ENCODE data around the gene RGL2. TPM values are rescaled to one million over a fixed set of nuclear protein-coding genes. Genes with fewer than 3 reads are reported as not detected.

RGL2 gene
- total and polyA plus RNA-seq, 2 of the 13 experiments (the other 11 are each of a cell fraction or from before 2014, with no cell fraction given) = 22.9 to 47.4 TPM

GRCh38 chr6:33271468-33272274 lies 27.1 kb downstream of the RGL2 start, which contains the start of the genes RPS18 and VPS52 (continued):
- TF ChIP-seq, protein P1, sequence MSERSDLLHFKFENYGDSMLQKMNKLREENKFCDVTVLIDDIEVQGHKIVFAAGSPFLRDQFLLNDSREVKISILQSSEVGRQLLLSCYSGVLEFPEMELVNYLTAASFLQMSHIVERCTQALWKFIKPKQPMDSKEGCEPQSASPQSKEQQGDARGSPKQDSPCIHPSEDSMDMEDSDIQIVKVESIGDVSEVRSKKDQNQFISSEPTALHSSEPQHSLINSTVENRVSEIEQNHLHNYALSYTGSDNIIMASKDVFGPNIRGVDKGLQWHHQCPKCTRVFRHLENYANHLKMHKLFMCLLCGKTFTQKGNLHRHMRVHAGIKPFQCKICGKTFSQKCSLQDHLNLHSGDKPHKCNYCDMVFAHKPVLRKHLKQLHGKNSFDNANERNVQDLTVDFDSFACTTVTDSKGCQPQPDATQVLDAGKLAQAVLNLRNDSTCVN (CRISPR knock-in tag; IDR thresholded peaks at IDR 0.05; ENCODE audit: borderline replicate concordance) = peak; percentile 79; the same call in 1 of the 2 replicates
- TF ChIP-seq KLF13 (CRISPR knock-in tag; IDR thresholded peaks at IDR 0.05) (no peak), ZFP36L1 (CRISPR knock-in tag; IDR thresholded peaks at IDR 0.05) (peak; percentile 88), EZH2 (conservative IDR thresholded peaks at IDR 0.05; ENCODE audit: low read depth, low read length) (no peak), GPN1 (CRISPR knock-in tag; IDR thresholded peaks at IDR 0.05; ENCODE audit: borderline replicate concordance) (0 out of 2 replicates have a peak, but pooled peaks have one; percentile 17), HIC2 (CRISPR knock-in tag; IDR thresholded peaks at IDR 0.05; ENCODE audit: low read depth) (no peak), RBAK (CRISPR knock-in tag; IDR thresholded peaks at IDR 0.05) (0 out of 2 replicates have a peak, but pooled peaks have one; percentile 40), NFYB (CRISPR knock-in tag; IDR thresholded peaks at IDR 0.05) (peak; percentile 63), TFAP4 (IDR thresholded peaks at IDR 0.05; ENCODE audit: borderline replicate concordance, low read depth) (peak; percentile 15; the same call in 1 of the 2 replicates), ZNF282 (IDR thresholded peaks at IDR 0.05; ENCODE audit: partially characterized antibody) (no peak), SALL1 (CRISPR knock-in tag; IDR thresholded peaks at IDR 0.05) (peak; percentile 93), ZNF496 (CRISPR knock-in tag; IDR thresholded peaks at IDR 0.05; ENCODE audit: insufficient replicate concordance) (no peak), ZNF652 (CRISPR knock-in tag; IDR thresholded peaks at IDR 0.05; ENCODE audit: borderline replicate concordance, low read depth) (0 out of 2 replicates have a peak, but pooled peaks have one; percentile 27), ZNF510 (CRISPR knock-in tag; IDR thresholded peaks at IDR 0.05; ENCODE audit: low read depth) (peak; percentile 82; the same call in 1 of the 2 replicates), FOXK1 (CRISPR knock-in tag; IDR thresholded peaks at IDR 0.05; ENCODE audit: borderline replicate concordance, low read depth) (peak; percentile 98), KAT8 (CRISPR knock-in tag; IDR thresholded peaks at IDR 0.05) (peak; percentile 99), TBX2 (CRISPR knock-in tag; IDR thresholded peaks at IDR 0.05; ENCODE audit: borderline replicate concordance) (peak; percentile 78), RARG (CRISPR knock-in tag; IDR thresholded peaks at IDR 0.05; ENCODE audit: low read depth) (peak; percentile 95; the same call in 1 of the 2 replicates), ZNF781 (CRISPR knock-in tag; IDR thresholded peaks at IDR 0.05; ENCODE audit: borderline replicate concordance, not compliant biosample characterization) (peak; percentile 88), NFATC3 (CRISPR knock-in tag; IDR thresholded peaks at IDR 0.05) (peak; percentile 61; the same call in 1 of the 2 replicates), NFKB2 (CRISPR knock-in tag; IDR thresholded peaks at IDR 0.05; ENCODE audit: borderline replicate concordance) (peak; percentile 72; the same call in 1 of the 2 replicates)
- TF ChIP-seq, protein P2, sequence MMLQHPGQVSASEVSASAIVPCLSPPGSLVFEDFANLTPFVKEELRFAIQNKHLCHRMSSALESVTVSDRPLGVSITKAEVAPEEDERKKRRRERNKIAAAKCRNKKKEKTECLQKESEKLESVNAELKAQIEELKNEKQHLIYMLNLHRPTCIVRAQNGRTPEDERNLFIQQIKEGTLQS (CRISPR knock-in tag; IDR thresholded peaks at IDR 0.05) = no peak; the same call in 1 of the 2 replicates
- TF ChIP-seq, protein P3, sequence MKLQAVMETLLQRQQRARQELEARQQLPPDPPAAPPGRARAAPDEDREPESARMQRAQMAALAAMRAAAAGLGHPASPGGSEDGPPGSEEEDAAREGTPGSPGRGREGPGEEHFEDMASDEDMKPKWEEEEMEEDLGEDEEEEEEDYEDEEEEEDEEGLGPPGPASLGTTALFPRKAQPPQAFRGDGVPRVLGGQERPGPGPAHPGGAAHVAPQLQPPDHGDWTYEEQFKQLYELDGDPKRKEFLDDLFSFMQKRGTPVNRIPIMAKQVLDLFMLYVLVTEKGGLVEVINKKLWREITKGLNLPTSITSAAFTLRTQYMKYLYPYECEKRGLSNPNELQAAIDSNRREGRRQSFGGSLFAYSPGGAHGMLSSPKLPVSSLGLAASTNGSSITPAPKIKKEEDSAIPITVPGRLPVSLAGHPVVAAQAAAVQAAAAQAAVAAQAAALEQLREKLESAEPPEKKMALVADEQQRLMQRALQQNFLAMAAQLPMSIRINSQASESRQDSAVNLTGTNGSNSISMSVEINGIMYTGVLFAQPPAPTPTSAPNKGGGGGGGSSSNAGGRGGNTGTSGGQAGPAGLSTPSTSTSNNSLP (IDR thresholded peaks at IDR 0.05; ENCODE audit: low read depth, low read length) = no peak; the same call in 1 of the 2 replicates

All from HepG2 (cell line).